ENCODE data around the gene HORMAD1. TPM values are rescaled to one million over a fixed set of nuclear protein-coding genes. Genes with fewer than 3 reads are reported as not detected.

The HORMAD1 gene
- polyA plus RNA-seq, 1 donor from 2014 or later, result not detected

GRCh38 chr1:150760013-150760412 lies 39.3 kb upstream of the HORMAD1 start:
- H3K9me2 ChIP-seq (ENCODE audit: insufficient read depth, low read length), result no peaks in the 10 kb centered on the region

GRCh38 chr1:150753416-150753815 lies 32.7 kb upstream of the HORMAD1 start:
- no peak overlapping the region for H3K9ac ChIP-seq (ENCODE audit: low read length)
- no peaks in the 10 kb centered on the region for H3K9me2 ChIP-seq (ENCODE audit: insufficient read depth, low read length)
- no peaks in the 10 kb centered on the region for H3K9me3 ChIP-seq (ENCODE audit: low read length)
- H3K79me2 ChIP-seq (replicated peaks; ENCODE audit: insufficient read depth, low read length), result no peaks in the 10 kb centered on the region
- no peaks in the 10 kb centered on the region for H4K20me1 ChIP-seq (ENCODE audit: insufficient read depth)
- H2AFZ ChIP-seq (ENCODE audit: low read depth, low read length), result no peak overlapping the region
- no peaks in the 10 kb centered on the region for H3K27me3 ChIP-seq (ENCODE audit: insufficient read depth, low read depth, low read length)
- H3K27ac ChIP-seq (ENCODE audit: low read length), result no peak overlapping the region
- H3F3A ChIP-seq (ENCODE audit: insufficient read depth, low read length, poor library complexity, severe bottlenecking), result no peaks in the 10 kb centered on the region
- H3K36me3 ChIP-seq (ENCODE audit: insufficient read depth, low read length), result no peaks in the 10 kb centered on the region
- H3K4me2 ChIP-seq (ENCODE audit: low read length), result no peak overlapping the region
- H3K4me3 ChIP-seq (ENCODE audit: low read length), result no peak overlapping the region
- TF ChIP-seq POLR2AphosphoS5 (IDR thresholded peaks at IDR 0.05), result no peak
- no peak for TF ChIP-seq REST (IDR thresholded peaks at IDR 0.05; ENCODE audit: borderline replicate concordance)
- TF ChIP-seq RAD21 (conservative IDR thresholded peaks at IDR 0.05), result no peak
- TF ChIP-seq MXI1 (conservative IDR thresholded peaks at IDR 0.05; ENCODE audit: poor library complexity, severe bottlenecking), result no peak
- no peak for TF ChIP-seq TAF1 (IDR thresholded peaks at IDR 0.05; ENCODE audit: low read depth)
- TF ChIP-seq SMC3 (conservative IDR thresholded peaks at IDR 0.05; ENCODE audit: poor library complexity), result no peak
- TF ChIP-seq EZH2 (IDR thresholded peaks at IDR 0.05; ENCODE audit: borderline replicate concordance, insufficient read depth, low read length, poor library complexity, severe bottlenecking), result no peak
- TF ChIP-seq, protein P1, sequence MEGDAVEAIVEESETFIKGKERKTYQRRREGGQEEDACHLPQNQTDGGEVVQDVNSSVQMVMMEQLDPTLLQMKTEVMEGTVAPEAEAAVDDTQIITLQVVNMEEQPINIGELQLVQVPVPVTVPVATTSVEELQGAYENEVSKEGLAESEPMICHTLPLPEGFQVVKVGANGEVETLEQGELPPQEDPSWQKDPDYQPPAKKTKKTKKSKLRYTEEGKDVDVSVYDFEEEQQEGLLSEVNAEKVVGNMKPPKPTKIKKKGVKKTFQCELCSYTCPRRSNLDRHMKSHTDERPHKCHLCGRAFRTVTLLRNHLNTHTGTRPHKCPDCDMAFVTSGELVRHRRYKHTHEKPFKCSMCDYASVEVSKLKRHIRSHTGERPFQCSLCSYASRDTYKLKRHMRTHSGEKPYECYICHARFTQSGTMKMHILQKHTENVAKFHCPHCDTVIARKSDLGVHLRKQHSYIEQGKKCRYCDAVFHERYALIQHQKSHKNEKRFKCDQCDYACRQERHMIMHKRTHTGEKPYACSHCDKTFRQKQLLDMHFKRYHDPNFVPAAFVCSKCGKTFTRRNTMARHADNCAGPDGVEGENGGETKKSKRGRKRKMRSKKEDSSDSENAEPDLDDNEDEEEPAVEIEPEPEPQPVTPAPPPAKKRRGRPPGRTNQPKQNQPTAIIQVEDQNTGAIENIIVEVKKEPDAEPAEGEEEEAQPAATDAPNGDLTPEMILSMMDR (IDR thresholded peaks at IDR 0.05; ENCODE audit: poor library complexity, severe bottlenecking), result no peak

More at GRCh38 chr1:150760013-150760412, 39.3 kb upstream of the HORMAD1 start:
- Histone ChIP-seq H3K27me3 (ENCODE audit: insufficient read depth, low read depth, low read length) (no peaks in the 10 kb centered on the region), H3K36me3 (ENCODE audit: insufficient read depth, low read length) (no peaks in the 10 kb centered on the region), H3K9ac (ENCODE audit: low read length) (no peak overlapping the region), H3K27ac (ENCODE audit: low read length) (no peak overlapping the region), H3K9me3 (ENCODE audit: low read length) (no peaks in the 10 kb centered on the region), H3K4me3 (ENCODE audit: low read length) (no peak overlapping the region), H3K4me2 (ENCODE audit: low read length) (no peak overlapping the region), H4K20me1 (ENCODE audit: insufficient read depth) (no peaks in the 10 kb centered on the region), H3F3A (ENCODE audit: insufficient read depth, low read length, poor library complexity, severe bottlenecking) (no peaks in the 10 kb centered on the region), H3K79me2 (replicated peaks; ENCODE audit: insufficient read depth, low read length) (no peaks in the 10 kb centered on the region), H2AFZ (ENCODE audit: low read depth, low read length) (no peak overlapping the region)
- no peak for TF ChIP-seq REST (IDR thresholded peaks at IDR 0.05; ENCODE audit: borderline replicate concordance)
- no peak for TF ChIP-seq TAF1 (IDR thresholded peaks at IDR 0.05; ENCODE audit: low read depth)
- no peak for TF ChIP-seq EP300 (conservative IDR thresholded peaks at IDR 0.05; ENCODE audit: poor library complexity, severe bottlenecking)
- TF ChIP-seq EZH2 (IDR thresholded peaks at IDR 0.05; ENCODE audit: borderline replicate concordance, insufficient read depth, low read length, poor library complexity, severe bottlenecking), result no peak
- TF ChIP-seq SMC3 (conservative IDR thresholded peaks at IDR 0.05; ENCODE audit: poor library complexity), result no peak
- no peak for TF ChIP-seq RAD21 (conservative IDR thresholded peaks at IDR 0.05)
- TF ChIP-seq POLR2AphosphoS5 (IDR thresholded peaks at IDR 0.05), result no peak
- TF ChIP-seq MXI1 (conservative IDR thresholded peaks at IDR 0.05; ENCODE audit: poor library complexity, severe bottlenecking), result no peak
- TF ChIP-seq, protein P1 (IDR thresholded peaks at IDR 0.05; ENCODE audit: poor library complexity, severe bottlenecking), result no peak

Data from neural cell (in vitro differentiated cells).